Stomach (tissue), 9 donors: ENCODE results near the gene ZNF524. TPM values are rescaled to one million over a fixed set of nuclear protein-coding genes. Genes with fewer than 3 reads are reported as not detected.
A peak's percentile ranks its signal among the peaks of the same experiment; 100 is the strongest.

ENCODE experiments used
- DNase-seq, 2 donors: peaks; one replicate each; pipeline versions ENCODE4 v3.0.0 to v3.0.0-alpha.2; 2013 to 2019
- H3K27ac ChIP-seq, 5 donors: fragments of 200-600 bp in 4 of 5; sonication (generic) in 4 of 5; one replicate each; pipeline ENCODE4 v1.5.1; 2013 to 2019; ENCODE audit warnings: mild to moderate bottlenecking in 1 of 5, moderate library complexity in 1 of 5
- H3K27me3 ChIP-seq, 3 donors: fragments of 200-600 bp; sonication (generic); one replicate each; pipeline ENCODE4 v1.5.1; 2017 to 2019; ENCODE audit warnings: mixed run types in 1 of 3
- H3K36me3 ChIP-seq, 4 donors: fragments of 200-600 bp; sonication (generic); 1 replicate in 3 of 4; 2 replicates in 1 of 4; pipeline ENCODE4 v1.5.1; 2016 to 2019
- H3K4me1 ChIP-seq, 4 donors: fragments of 200-600 bp; sonication (generic); one replicate each; pipeline ENCODE4 v1.5.1; 2016 to 2019
- H3K4me3 ChIP-seq, 4 donors: fragments of 200-600 bp; sonication (generic) in 3 of 4; one replicate each; pipeline ENCODE4 v1.5.1; 2016 to 2019; ENCODE audit warnings: mild to moderate bottlenecking in 1 of 4
- H3K9me3 ChIP-seq, 4 donors: fragments of 200-600 bp; sonication (generic); one replicate each; pipeline ENCODE4 v1.5.1; 2016 to 2019
- EP300 ChIP-seq: sonication (generic); formaldehyde crosslinking; IDR thresholded peaks from one replicate; pipeline ENCODE4 v1.6.1; 2017; ENCODE audit warnings: antibody characterized with exemption
- POLR2A ChIP-seq, 4 donors: fragments of 450-650 bp; IDR thresholded peaks; one replicate each; pipeline ENCODE4 v1.6.1; 2016; ENCODE audit warnings: antibody characterized with exemption in 4 of 4, control low read depth in 2 of 4, mild to moderate bottlenecking in 1 of 4, moderate library complexity in 1 of 4
- POLR2AphosphoS5 ChIP-seq, 3 donors: sonication (generic); formaldehyde crosslinking; IDR thresholded peaks; one replicate each; pipeline ENCODE4 v1.6.1; 2016; ENCODE audit warnings: antibody characterized with exemption in 3 of 3
- WGBS, 5 donors: extraction: QIAGEN DNeasy Blood & Tissue Kit in 3 of 5; methylation state at CpG; one replicate each; pipeline versions ENCODE4 v1.1.5 to v1.1.7; 2013 to 2018; 5-methylcytosine and 5-hydroxymethylcytosine counted together
- intact Hi-C: fragments of 100-400 bp; cut with DNase I; formaldehyde crosslinking; loops from one replicate; pipeline ENCODE4 v1.15.1; 2023; ENCODE audit warnings: low total_unique reads
- polyA plus RNA-seq, 3 donors: library from polyadenylated mRNA; stranded (reverse); fragments of 200-250 nt; gene quantifications; one replicate each; pipeline ENCODE4 v1.2.3, GENCODE V29; 2013
- total RNA-seq, 5 donors: library from RNA; depleted of rRNA; stranded (reverse); fragments of >200 nt; gene quantifications; one replicate each; pipeline versions ENCODE4 v1.1.0 to v1.2.3, GENCODE V29; 2014 to 2016
- TF ChIP-seq, protein P1 (sequence below), 7 experiments: fragments of 450-650 bp in 4 of 7; fragments of 200-600 bp in 3 of 7; sonication (generic) in 3 of 7; IDR thresholded peaks; one replicate each; pipeline ENCODE4 v1.5.1; 2016 to 2019; ENCODE audit warnings: antibody characterized with exemption in 7 of 7, control low read depth in 2 of 7, mild to moderate bottlenecking in 1 of 7
- donor health status: healthy with polysubstance abuse.
- donor health status: Bipolar disorder and iron deficiency.
- donor health status: healthy.

ZNF524 gene
- total and polyA plus RNA-seq, 8 donors = 2.9 to 70.7 (median 53.6) TPM

DNA sequence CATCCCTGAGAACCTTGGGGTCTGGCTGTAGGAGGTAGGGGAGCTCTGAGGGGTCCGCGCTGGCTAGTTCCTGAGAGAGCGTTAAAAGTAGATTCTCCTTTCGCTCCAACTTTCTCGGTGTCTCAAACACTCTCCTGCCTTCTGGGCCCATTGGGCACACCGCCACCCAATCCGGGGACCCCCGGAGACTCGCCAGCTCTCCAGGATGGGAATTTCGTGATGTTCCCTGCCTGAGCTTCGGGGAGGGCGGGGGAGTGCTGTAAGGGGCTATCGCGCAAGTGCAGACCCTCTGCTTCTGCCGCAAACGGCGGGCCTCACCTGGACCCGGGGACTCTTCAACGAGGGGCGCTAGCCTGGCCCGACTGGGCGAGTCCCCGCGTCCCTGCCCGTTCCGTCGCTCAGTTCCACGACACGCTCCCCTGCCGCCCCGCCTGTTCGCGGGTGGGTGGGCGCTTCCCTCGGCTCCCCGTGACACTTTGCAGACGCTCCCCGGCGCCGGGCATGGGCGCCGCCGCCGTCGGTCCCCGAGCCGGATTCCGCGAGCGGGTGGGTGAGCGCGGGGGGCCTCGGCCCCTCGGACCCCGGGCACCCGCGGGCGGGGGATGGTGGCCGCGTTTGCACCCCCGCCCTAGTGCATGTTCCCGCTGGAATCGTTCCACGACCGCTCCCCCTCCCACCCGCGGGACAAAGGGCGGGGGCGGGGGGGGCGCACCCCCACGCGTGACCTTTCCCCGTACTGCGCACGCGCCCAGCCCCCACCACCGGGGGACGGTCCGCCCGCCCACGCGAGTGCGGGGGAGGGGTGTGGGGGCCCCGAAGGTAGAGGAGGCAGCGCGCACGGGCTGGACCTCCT is 47.9 kb downstream of the ZNF524 start, which contains the start of gene CCDC106:
Gene CCDC106, plus strand, starts transcription at position 481 of the 853 bp plus-strand sequence. CDS start 835 bp downstream, outside the sequence.
- intact Hi-C loops = no loop called here
- H3K36me3 ChIP-seq = peaks cover 11 to 44% (median 31%) of the 10 kb centered on the region in 4 donors
- DNase-seq = peak; percentile 64 to 91
- TF ChIP-seq POLR2AphosphoS5 (IDR thresholded peaks at IDR 0.05) (peak in 2 of 3 donors; percentile 21 to 23), POLR2A (IDR thresholded peaks at IDR 0.05) (no peak), EP300 (no peak)
- TF ChIP-seq, protein P1, sequence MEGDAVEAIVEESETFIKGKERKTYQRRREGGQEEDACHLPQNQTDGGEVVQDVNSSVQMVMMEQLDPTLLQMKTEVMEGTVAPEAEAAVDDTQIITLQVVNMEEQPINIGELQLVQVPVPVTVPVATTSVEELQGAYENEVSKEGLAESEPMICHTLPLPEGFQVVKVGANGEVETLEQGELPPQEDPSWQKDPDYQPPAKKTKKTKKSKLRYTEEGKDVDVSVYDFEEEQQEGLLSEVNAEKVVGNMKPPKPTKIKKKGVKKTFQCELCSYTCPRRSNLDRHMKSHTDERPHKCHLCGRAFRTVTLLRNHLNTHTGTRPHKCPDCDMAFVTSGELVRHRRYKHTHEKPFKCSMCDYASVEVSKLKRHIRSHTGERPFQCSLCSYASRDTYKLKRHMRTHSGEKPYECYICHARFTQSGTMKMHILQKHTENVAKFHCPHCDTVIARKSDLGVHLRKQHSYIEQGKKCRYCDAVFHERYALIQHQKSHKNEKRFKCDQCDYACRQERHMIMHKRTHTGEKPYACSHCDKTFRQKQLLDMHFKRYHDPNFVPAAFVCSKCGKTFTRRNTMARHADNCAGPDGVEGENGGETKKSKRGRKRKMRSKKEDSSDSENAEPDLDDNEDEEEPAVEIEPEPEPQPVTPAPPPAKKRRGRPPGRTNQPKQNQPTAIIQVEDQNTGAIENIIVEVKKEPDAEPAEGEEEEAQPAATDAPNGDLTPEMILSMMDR (IDR thresholded peaks at IDR 0.05) = no peak
- H3K4me1 ChIP-seq = peaks cover 32 to 68% (median 59%) of the 10 kb centered on the region in 4 donors
- WGBS, 5 donors = 2 to 4% (median 2%) methylated on average over 11 to 87 of the region's 87 CpGs
- H3K27ac ChIP-seq = peak within 1 kb of the TSS; percentile 79 to 91 (median 85)
- H3K9me3 ChIP-seq = no peaks in the 10 kb centered on the region
- H3K27me3 ChIP-seq = peaks cover 0 to under 1% (median 0%) of the 10 kb centered on the region in 3 donors
- H3K4me3 ChIP-seq = peak within 1 kb of the TSS; percentile 62 to 97 (median 86)

DNA sequence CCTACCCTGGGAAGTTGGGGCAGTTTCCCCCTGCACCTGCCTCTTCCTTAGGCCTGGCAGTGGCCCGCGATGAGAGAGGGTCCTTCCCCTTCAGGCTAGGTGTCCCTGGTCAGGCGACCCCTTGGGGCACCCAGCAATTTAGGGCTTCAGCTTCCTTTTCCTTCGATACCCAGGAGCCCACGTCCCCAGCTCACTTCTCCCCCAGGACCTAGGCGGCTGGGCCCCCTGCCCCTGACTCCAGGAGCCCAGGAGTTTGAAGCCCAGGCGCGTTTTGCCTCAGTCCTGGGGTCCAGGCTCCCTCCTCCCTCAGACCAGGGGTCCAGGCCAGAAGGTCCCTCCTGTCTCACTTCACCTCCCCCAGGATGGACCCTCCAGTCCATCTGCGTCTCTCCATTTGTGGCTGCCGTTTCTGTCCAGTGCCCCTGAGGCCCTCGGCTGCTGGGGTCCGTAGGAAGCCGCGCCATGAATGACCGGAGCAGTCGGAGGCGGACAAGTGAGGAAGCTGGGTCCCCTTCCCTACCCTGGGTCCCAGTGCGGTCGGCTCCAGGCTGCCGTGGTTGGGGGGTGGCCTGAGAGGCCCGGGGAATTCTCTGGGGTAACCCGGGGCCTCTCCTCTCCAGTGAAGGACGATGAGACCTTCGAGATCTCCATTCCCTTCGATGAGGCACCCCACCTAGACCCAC is 48.6 kb downstream of the ZNF524 start:
- 27 to 37% (median 30%) methylated on average over 21 to 25 of the region's 25 CpGs for WGBS, 5 donors
- peaks cover 33 to 69% (median 59%) of the 10 kb centered on the region in 4 donors for H3K4me1 ChIP-seq
- DNase-seq = no peak
- peak overlapping the region; percentile 62 to 97 (median 86) for H3K4me3 ChIP-seq
- no peaks in the 10 kb centered on the region for H3K9me3 ChIP-seq
- H3K27me3 ChIP-seq = no peaks in the 10 kb centered on the region
- TF ChIP-seq, protein P1 (IDR thresholded peaks at IDR 0.05) = no peak
- TF ChIP-seq EP300 (no peak), POLR2A (IDR thresholded peaks at IDR 0.05) (no peak), POLR2AphosphoS5 (IDR thresholded peaks at IDR 0.05) (no peak)
- peak overlapping the region; percentile 79 to 91 (median 85) for H3K27ac ChIP-seq
- intact Hi-C loops = no loop called here
- H3K36me3 ChIP-seq = peaks cover 11 to 44% (median 31%) of the 10 kb centered on the region in 4 donors

DNA sequence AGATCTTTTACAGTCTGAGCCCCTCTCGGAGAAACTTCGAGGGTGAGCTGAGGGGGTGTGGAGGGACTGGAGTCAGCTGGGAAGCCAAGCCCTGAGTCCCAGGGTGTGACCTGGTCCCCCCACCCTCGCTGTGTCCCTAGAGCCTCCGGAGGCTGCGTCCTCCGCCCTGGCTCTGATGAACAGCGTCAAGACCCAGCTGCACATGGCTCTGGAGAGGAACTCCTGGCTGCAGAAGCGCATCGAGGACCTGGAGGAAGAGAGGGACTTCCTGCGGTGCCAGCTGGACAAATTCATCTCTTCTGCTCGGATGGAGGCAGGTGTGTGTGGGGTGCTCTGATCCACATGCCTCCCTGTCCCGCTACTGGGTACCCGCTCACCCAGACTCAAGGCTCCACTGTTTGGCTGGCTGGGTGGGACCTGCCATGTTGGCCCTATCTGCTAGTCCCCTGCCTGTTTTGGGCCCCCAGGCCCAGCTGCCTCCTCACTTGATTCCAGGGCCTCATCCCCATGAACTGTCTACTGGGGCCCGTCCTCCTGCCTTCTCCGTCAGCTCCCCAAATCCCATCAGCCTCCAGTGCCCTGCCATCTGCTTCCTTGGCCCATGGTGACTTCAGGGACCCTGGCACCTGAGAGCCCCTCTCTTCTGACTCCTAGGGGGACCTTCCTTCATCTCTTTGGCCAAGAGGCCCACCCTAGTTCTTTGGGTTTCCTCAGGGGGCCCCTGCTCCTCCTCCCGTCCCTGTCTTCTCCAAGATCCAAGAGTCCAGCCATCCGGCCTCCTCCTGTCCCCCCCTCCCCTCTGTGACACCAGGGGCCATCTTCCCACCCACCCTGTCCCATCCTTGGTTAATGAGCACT is 49.4 kb downstream of the ZNF524 start:
- Histone ChIP-seq H3K27me3 (no peaks in the 10 kb centered on the region), H3K36me3 (peaks cover 10 to 44% (median 30%) of the 10 kb centered on the region in 4 donors), H3K4me3 (peak overlapping the region; percentile 62 to 97 (median 86)), H3K9me3 (no peaks in the 10 kb centered on the region), H3K4me1 (peaks cover 27 to 62% (median 52%) of the 10 kb centered on the region in 4 donors), H3K27ac (peak overlapping the region in 3 of 5 donors; percentile 85 to 91 (median 86))
- intact Hi-C loops = no loop called here
- WGBS, 5 donors = 82 to 90% (median 83%) methylated on average over 11 to 17 of the region's 17 CpGs
- DNase-seq = no peak
- no peak for TF ChIP-seq POLR2A (IDR thresholded peaks at IDR 0.05)
- TF ChIP-seq EP300 = no peak
- TF ChIP-seq POLR2AphosphoS5 (IDR thresholded peaks at IDR 0.05) = no peak
- TF ChIP-seq, protein P1 (IDR thresholded peaks at IDR 0.05) = no peak
